Measurements from ENCODE around the gene PDZD2.

GRCh38 chr5:31986101-31986500 lies 347.2 kb downstream of the PDZD2 start:
- TF ChIP-seq POLR2AphosphoS5 (IDR thresholded peaks at IDR 0.05; ENCODE audit: insufficient read depth in 1 of 2, low read depth in 1 of 2): no peak
- TF ChIP-seq CTCF (IDR thresholded peaks at IDR 0.05): no peak

Data from vagina (tissue), 2 donors.